HG02763 (cell line): ENCODE measurements around the gene PYGL.

Experiments used
- ATAC-seq: cut with Tn5 transposase; IDR thresholded peaks from one replicate; pipeline ENCODE4 v1.9.1; 2021; ENCODE audit warnings: mild to moderate bottlenecking, moderate library complexity; ENCODE audit not compliant: unreplicated experiment

PYGL gene

DNA sequence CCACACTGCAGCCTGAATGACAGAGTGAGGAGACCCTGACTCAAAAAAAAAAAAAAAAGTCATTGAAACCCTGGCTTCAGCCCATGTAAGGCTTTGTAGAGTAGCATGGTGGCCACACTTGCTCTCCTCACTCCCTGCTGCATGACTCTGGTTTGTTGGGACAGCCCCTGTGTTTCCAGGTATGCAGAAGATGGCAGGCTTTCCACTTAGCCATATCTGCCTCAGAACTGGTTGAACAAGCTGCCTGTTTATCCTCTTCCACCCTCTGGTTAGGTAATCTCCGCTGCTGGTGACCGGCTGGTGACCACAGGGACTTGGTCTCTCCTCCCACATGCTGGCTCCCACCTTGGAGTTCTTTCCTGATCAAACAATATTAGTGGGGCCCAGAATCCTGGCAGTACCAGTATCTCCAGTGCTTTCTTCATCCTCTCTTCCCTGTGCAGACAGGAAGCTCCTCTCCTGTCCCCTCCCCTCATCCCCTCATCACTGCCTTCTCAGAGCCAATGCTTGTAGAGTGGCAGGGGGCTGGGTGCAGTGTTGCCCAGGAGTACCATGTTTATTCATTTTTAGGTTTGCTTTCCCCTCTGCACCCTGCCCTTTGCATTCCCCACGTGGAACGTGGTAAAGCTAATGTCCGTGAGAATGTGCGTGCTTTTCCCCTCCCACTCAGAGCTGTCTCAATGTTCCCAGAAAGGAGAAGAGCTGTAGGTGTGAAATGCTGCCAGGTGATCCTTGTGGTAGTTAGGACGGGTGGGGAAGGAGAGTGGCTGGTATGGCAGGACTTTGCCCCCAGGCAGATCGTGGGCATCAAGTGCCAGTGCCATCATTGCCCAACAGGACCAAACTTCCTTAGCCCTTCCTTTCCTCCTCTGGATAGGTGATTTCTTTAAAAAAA lies 61.1 kb downstream of the PYGL start:
- no peak for ATAC-seq

- peak; percentile 86 for ATAC-seq
Measured at GRCh38 chr14:50875359-50876070, 68.8 kb downstream of the PYGL start.

GRCh38 chr14:50874757-50875156 lies 69.5 kb downstream of the PYGL start:
- no peak for ATAC-seq

- no peak for ATAC-seq
Measured at GRCh38 chr14:50871914-50872732, 72.2 kb downstream of the PYGL start, which contains the start of gene ABHD12B. ABHD12B (plus strand) TSS chr14:50872053; CDS start chr14:50872175, 122 bp downstream.

- ATAC-seq = no peak
Measured at GRCh38 chr14:50871228-50871627, 73.1 kb downstream of the PYGL start.

- ATAC-seq = no peak
Measured at GRCh38 chr14:50865391-50866076, 78.7 kb downstream of the PYGL start.

DNA sequence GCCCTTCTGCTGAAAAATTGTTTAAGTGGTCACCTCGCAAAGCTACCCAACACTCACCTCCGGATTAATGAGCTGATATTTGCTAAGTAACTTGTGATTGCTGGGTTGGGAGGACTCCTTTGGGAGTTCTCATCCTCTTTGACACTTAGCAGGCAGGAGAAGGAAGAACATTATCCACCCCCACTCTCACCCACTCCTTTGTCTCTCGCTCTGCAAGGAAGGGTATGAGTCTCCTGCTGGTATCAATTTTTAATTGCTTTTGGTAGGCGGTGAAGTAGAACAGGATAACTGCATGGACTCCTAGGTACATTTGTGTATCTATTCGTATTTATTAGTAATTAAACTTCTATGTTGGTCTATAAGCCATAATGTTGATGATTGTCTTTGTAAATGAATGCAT lies 79.3 kb downstream of the PYGL start:
- ATAC-seq = no peak

DNA sequence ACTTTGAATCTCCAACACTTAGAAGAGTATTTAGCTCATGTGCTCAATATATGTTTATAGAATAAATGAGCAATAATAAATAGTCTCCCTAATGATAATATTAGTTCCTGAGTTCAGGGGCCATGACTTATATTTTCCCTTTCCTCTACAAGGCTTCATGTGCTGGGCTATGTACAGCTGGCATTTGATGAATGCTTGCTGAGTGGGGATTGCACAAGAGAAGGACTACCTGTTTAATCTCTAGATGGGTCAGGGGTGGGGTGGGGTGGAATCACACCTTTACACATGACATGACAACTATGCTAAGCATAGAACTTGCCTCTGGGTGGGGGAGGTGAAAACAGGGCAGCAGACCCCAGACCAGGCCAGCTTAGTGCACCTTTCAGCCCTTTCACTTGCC lies 80.0 kb downstream of the PYGL start:
- no peak for ATAC-seq

- ATAC-seq = no peak
Measured at GRCh38 chr14:50862036-50862570, 82.2 kb downstream of the PYGL start.

DNA sequence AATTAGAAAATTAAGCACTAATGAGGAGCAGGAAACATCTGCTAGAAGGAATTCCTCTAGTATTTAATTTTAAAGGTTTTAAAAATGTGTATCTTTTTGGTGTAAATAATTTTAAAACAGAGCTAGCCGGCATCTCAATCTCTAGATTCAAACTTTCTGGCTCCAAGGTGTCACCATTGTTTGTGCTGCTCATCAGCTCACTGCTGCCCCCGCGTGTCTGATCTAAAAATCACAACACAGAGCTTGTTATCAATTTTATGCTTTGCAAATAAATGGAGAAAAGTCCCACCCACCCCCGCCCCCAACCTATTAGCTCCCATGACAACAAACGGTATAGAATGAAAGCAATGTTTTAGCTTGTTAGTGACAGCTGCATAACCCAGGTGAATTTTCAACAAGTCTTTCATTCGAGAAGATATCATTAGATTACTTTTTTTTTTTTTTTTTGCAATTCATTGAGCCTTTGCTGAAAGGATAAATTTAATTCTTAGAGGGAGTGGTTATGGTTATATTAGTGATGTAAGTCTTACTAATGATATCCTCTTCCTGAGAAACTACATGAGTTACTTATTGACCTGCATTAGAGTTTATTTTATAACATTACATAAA lies 83.7 kb downstream of the PYGL start:
- no peak for ATAC-seq

DNA sequence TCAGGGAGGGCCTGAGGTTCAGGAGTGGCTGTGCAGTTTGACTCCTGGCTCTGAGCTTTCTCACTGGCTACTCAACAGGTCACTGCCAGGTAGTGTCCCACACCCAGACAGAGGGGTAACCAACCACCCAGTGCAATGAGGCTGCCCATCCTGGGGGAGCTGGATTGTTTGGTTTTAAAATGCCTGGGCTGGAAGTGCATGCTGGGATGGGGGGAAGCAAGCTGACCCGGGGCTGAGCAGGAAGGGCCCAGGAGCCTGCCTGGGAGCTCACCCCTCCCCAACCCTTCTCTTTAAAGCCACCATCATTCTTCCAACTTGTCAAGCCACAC lies 85.0 kb downstream of the PYGL start:
- no peak for ATAC-seq

DNA sequence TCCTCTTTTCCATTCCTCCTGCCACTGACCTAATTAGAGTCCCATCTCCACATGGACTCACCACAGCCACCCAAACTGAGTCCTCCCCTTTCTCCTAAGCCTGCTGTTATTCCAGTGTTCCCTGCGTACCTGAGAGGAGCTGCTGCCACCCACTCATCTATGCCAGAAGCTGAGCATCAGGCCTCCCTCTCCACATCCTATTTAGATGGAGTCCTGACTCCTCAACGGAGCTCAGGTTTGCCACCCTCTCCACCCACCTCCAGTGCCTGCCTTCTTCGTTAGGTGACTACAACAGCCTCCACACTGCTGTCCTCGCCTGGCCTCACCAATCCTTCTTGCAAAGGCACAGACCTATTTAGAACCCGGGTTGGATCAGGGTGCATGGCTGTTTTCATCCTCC lies 87.6 kb downstream of the PYGL start:
- no peak for ATAC-seq

DNA sequence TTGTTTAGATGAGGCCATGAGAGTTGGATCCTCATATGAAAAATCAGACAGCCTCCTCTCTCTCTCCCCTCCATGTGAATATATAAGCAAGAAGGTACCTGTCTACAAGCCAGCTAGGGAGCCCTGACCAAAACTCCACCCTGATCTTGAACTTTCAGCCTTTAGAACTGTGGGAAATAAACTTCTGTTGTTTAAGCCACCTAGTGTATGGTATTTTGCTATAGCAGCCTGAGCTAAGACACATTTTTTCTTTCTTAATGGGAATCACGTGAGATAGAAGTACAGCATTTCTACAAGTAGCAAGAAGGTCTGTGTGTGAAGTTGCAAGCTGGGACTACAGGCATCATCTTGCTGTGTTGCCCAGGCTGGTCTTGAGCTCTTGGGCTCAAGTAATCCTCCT lies 88.7 kb downstream of the PYGL start:
- no peak for ATAC-seq
